IPS-NIHi7 (cell line): Measurements from ENCODE around the gene ACKR2.

Source experiments
- DNase-seq: peaks from one replicate; pipeline ENCODE4 v3.0.0; 2012; ENCODE audit warnings: mixed read lengths; ENCODE audit errors: extremely low spot score

ACKR2 gene

GRCh38 chr3:42809202-42809601 is at the start of gene ACKR2:
Gene ACKR2 (plus strand): TSS chr3:42809445. CDS start chr3:42864503, 55,058 bp downstream.
- DNase-seq, result no peak

- no peak for DNase-seq
Measured at GRCh38 chr3:42762046-42762724, 47.1 kb upstream of the ACKR2 start.

GRCh38 chr3:42763021-42763420 is 46.2 kb upstream of the ACKR2 start:
- DNase-seq, result no peak

GRCh38 chr3:42764115-42764514 is 45.1 kb upstream of the ACKR2 start:
- no peak for DNase-seq

GRCh38 chr3:42764561-42765295 is 44.5 kb upstream of the ACKR2 start:
- DNase-seq, result no peak

- no peak for DNase-seq
Measured at GRCh38 chr3:42769477-42770131, 39.6 kb upstream of the ACKR2 start.

GRCh38 chr3:42771271-42771670 is 38.0 kb upstream of the ACKR2 start:
- no peak for DNase-seq

- DNase-seq, result peak; percentile 93
Measured at GRCh38 chr3:42772670-42773408, 36.4 kb upstream of the ACKR2 start, which contains the start of gene CCDC13. Gene CCDC13 (minus strand): TSS chr3:42773253. CDS start chr3:42758345, 14,908 bp downstream.

GRCh38 chr3:42773409-42773751 is 35.9 kb upstream of the ACKR2 start:
- DNase-seq, result no peak

GRCh38 chr3:42778644-42779043 is 30.6 kb upstream of the ACKR2 start:
- DNase-seq, result no peak

GRCh38 chr3:42780398-42780797 is 28.8 kb upstream of the ACKR2 start:
- DNase-seq, result no peak

- peak; percentile 65 for DNase-seq
Measured at GRCh38 chr3:42780892-42781700, 28.1 kb upstream of the ACKR2 start.

GRCh38 chr3:42786212-42786611 is 23.0 kb upstream of the ACKR2 start:
- DNase-seq, result no peak

- no peak for DNase-seq
Measured at GRCh38 chr3:42786631-42787030, 22.6 kb upstream of the ACKR2 start.

- no peak for DNase-seq
Measured at GRCh38 chr3:42790714-42791229, 18.5 kb upstream of the ACKR2 start.

- DNase-seq, result no peak
Measured at GRCh38 chr3:42795621-42796181, 13.5 kb upstream of the ACKR2 start.

- DNase-seq, result no peak
Measured at GRCh38 chr3:42796332-42796885, 12.8 kb upstream of the ACKR2 start.

- no peak for DNase-seq
Measured at GRCh38 chr3:42799376-42799775, 9.9 kb upstream of the ACKR2 start.

GRCh38 chr3:42800251-42800650 is 9.0 kb upstream of the ACKR2 start:
- DNase-seq, result no peak

- no peak for DNase-seq
Measured at GRCh38 chr3:42801048-42801620, 8.1 kb upstream of the ACKR2 start.
